HepG2 (cell line): ENCODE results near the gene PPP1R1A. TPM values are rescaled to one million over a fixed set of nuclear protein-coding genes. Genes with fewer than 3 reads are reported as not detected.

Experiments
- ATAC-seq: fragments of 200-7000 bp; cut with Tn5 transposase; 3 replicates; pipeline ENCODE4 v1.9.1; 2020; ENCODE audit warnings: mild to moderate bottlenecking, moderate library complexity
- BruUV-seq: library from RNA; stranded (reverse); fragments of 400-500 nt; replicated peaks from 2 replicates; lab custom pipeline; 2021; lab: Mats Ljungman, UMichigan
- CTCF ChIA-PET: fragments of 300-600 bp; formaldehyde crosslinking; extraction: SDS; loops from one replicate; lab custom pipeline; 2021; ENCODE audit warnings: low total read pairs, inconsistent platforms, low intra/inter-chr PET ratio; lab: Yijun Ruan, JAX
- POLR2A ChIA-PET: fragments of 350-600 bp; sonication (Branson Sonifier 250); formaldehyde crosslinking; loops from one replicate; lab custom pipeline; 2020; ENCODE audit warnings: antibody characterized with exemption, inconsistent platforms; lab: Yijun Ruan, JAX
- DNase-seq: peaks from one replicate; pipeline ENCODE4 v3.0.0-alpha.2; 2015; ENCODE audit warnings: low spot score
- FAIRE-seq: peaks from 3 replicates; lab custom pipeline; 2011; peaks lifted over from hg19 to GRCh38; lab: Jason Lieb, UNC
- H2AFZ ChIP-seq: one replicate; pipeline ENCODE4 v1.6.1; 2011; ENCODE audit warnings: low read length, inconsistent platforms
- H3K27ac ChIP-seq: fragments of 300-600 bp; 3 replicates; pipeline ENCODE4 v1.8.0; 2011; ENCODE audit warnings: mixed run types, mild to moderate bottlenecking, mixed read lengths, low read length, inconsistent platforms; ENCODE audit not compliant: insufficient read depth; ENCODE audit errors: extremely low read length
- H3K27me3 ChIP-seq, 2 experiments: fragments of 200-600 bp in 1 of 2; 2 replicates in 1 of 2; 3 replicates in 1 of 2; pipeline versions ENCODE4 v1.6.0 to v1.8.0; 2011; ENCODE audit warnings: low read length in 2 of 2, mild to moderate bottlenecking in 2 of 2, moderate library complexity in 2 of 2, inconsistent platforms in 1 of 2; ENCODE audit not compliant: insufficient read depth in 2 of 2, control insufficient read depth in 1 of 2
- H3K36me3 ChIP-seq, 2 experiments: fragments of 200-600 bp in 1 of 2; replicated peaks in 1 of 2; 2 replicates in 1 of 2; 3 replicates in 1 of 2; pipeline versions ENCODE4 v1.5.1 to v1.8.0; 2011; ENCODE audit warnings: low read length in 2 of 2, inconsistent platforms in 1 of 2; ENCODE audit not compliant: insufficient read depth in 2 of 2, control insufficient read depth in 1 of 2
- H3K4me1 ChIP-seq: 2 replicates; pipeline ENCODE4 v1.5.1; 2012; ENCODE audit warnings: low read length, inconsistent platforms; ENCODE audit not compliant: insufficient read depth
- H3K4me2 ChIP-seq: 2 replicates; pipeline ENCODE4 v1.6.0; 2011; ENCODE audit warnings: low read depth, low read length, inconsistent platforms
- H3K4me3 ChIP-seq, 3 experiments: fragments of 200-600 bp in 1 of 3; sonication (generic), shearing (Covaris generic) in 1 of 3; replicated peaks in 1 of 3; 2 replicates each; pipeline ENCODE4 v1.5.1; 2011 to 2016; ENCODE audit warnings: low read length in 3 of 3, inconsistent platforms in 2 of 3, low read depth in 2 of 3, mild to moderate bottlenecking in 2 of 3, control low read depth in 1 of 3, mixed read lengths in 1 of 3; ENCODE audit not compliant: insufficient read depth in 1 of 3
- H3K79me2 ChIP-seq: one replicate; pipeline ENCODE4 v1.6.1; 2011; ENCODE audit warnings: low read length, inconsistent platforms; ENCODE audit not compliant: insufficient read depth
- H3K9ac ChIP-seq: 2 replicates; pipeline ENCODE4 v1.6.0; 2011; ENCODE audit warnings: mild to moderate bottlenecking, low read depth, low read length, inconsistent platforms; ENCODE audit not compliant: insufficient read depth
- H3K9me3 ChIP-seq: 2 replicates; pipeline ENCODE4 v1.5.1; 2012; ENCODE audit warnings: mild to moderate bottlenecking, low read length
- H4K20me1 ChIP-seq: 2 replicates; pipeline ENCODE4 v1.6.0; 2011; ENCODE audit warnings: inconsistent platforms, mild to moderate bottlenecking, low read length, moderate library complexity; ENCODE audit not compliant: insufficient read depth
- FOXK1 ChIP-seq: sonication (generic); formaldehyde crosslinking; IDR thresholded peaks from 2 replicates; pipeline ENCODE4 v1.4.0; 2020; ENCODE audit warnings: low read depth, missing genetic modification reagents, borderline replicate concordance
- FOXM1 ChIP-seq: sonication (generic); formaldehyde crosslinking; IDR thresholded peaks from 2 replicates; pipeline ENCODE4 v1.5.0; 2020; ENCODE audit warnings: missing genetic modification reagents
- GATAD2A ChIP-seq: IDR thresholded peaks from 2 replicates; pipeline ENCODE4 v1.6.1; 2016
- RAD21 ChIP-seq: fragments of 450-650 bp; formaldehyde crosslinking; IDR thresholded peaks from 2 replicates; pipeline ENCODE4 v1.5.0; 2020; ENCODE audit warnings: mild to moderate bottlenecking
- RARG ChIP-seq: sonication (generic); formaldehyde crosslinking; IDR thresholded peaks from 2 replicates; pipeline ENCODE4 v1.4.0; 2020; ENCODE audit warnings: low read depth, mild to moderate bottlenecking, missing genetic modification reagents
- SMC3 ChIP-seq: IDR thresholded peaks from 2 replicates; pipeline ENCODE4 v1.6.1; 2011; ENCODE audit warnings: low read length, improper control_type of control experiment
- STAG1 ChIP-seq: sonication (generic); formaldehyde crosslinking; IDR thresholded peaks from 2 replicates; pipeline ENCODE4 v1.4.0; 2020; ENCODE audit warnings: missing genetic modification reagents
- XRCC5 ChIP-seq: fragments of 200-400 bp; formaldehyde crosslinking; optimal IDR thresholded peaks from 2 replicates; pipeline ENCODE3; 2017; ENCODE audit warnings: mild to moderate bottlenecking, low read length
- ZFX ChIP-seq: sonication (generic); formaldehyde crosslinking; IDR thresholded peaks from 2 replicates; pipeline ENCODE4 v1.4.0; 2020; ENCODE audit warnings: mild to moderate bottlenecking, low read depth, missing genetic modification reagents, moderate library complexity
- ZFY ChIP-seq: sonication (generic); formaldehyde crosslinking; IDR thresholded peaks from 2 replicates; pipeline ENCODE4 v1.4.0; 2020; ENCODE audit warnings: missing genetic modification reagents
- ZNF331 ChIP-seq: sonication (generic); formaldehyde crosslinking; IDR thresholded peaks from 2 replicates; pipeline ENCODE4 v1.4.0; 2020; ENCODE audit warnings: missing genetic modification reagents
- ZNF44 ChIP-seq: sonication (generic); formaldehyde crosslinking; IDR thresholded peaks from 2 replicates; pipeline ENCODE4 v1.5.1; 2020; ENCODE audit warnings: mild to moderate bottlenecking, missing genetic modification reagents
- WGBS: methylation state at CpG from one replicate; pipeline ENCODE4 v1.1.6; 2017; ENCODE audit warnings: low lambda C conversion rate; 5-methylcytosine and 5-hydroxymethylcytosine counted together
- in situ Hi-C: cut with HindIII; loops from 2 replicates; pipeline ENCODE4 v1.10.0; 2017; ENCODE audit warnings: low pct_unique_long_range_greater_than_20kb; ENCODE audit not compliant: extremely low pct_ligation_motif_present
- intact Hi-C: fragments of 100-400 bp; cut with micrococcal nuclease; formaldehyde crosslinking; loops from one replicate; pipeline ENCODE4 v1.10.0; 2022; ENCODE audit not compliant: unreplicated experiment
- polyA plus RNA-seq, 8 experiments: library from polyadenylated mRNA; depleted of rRNA in 3 of 8; stranded (reverse) in 7 of 8; unstranded in 1 of 8; fragments of >200 nt; fragmentation: Illumina TruSeq in 4 of 8; extraction: Trizol in 4 of 8; gene quantifications; 2 replicates each; pipeline versions ENCODE4 v1.2.1 to v1.2.3, GENCODE V29; 2011 to 2016; ENCODE audit warnings: low read depth in 4 of 8, missing spikeins in 1 of 8, mixed read lengths in 1 of 8; ENCODE audit not compliant: insufficient read depth in 1 of 8
- total RNA-seq, 5 experiments: library from RNA; depleted of rRNA; stranded (reverse); fragments of >200 nt; fragmentation: Illumina TruSeq; extraction: Trizol; gene quantifications; 2 replicates each; pipeline ENCODE4 v1.2.3, GENCODE V29; 2016; ENCODE audit warnings: low read depth in 1 of 5
- TF ChIP-seq, protein P1 (sequence below): sonication (generic); formaldehyde crosslinking; IDR thresholded peaks from 2 replicates; pipeline ENCODE4 v1.5.0; 2020; ENCODE audit warnings: missing genetic modification reagents
- TF ChIP-seq, protein P2 (sequence below): sonication (generic); formaldehyde crosslinking; IDR thresholded peaks from 2 replicates; pipeline ENCODE4 v1.5.1; 2020; ENCODE audit warnings: mild to moderate bottlenecking, moderate library complexity, missing genetic modification reagents
- TF ChIP-seq, protein P3 (sequence below), 2 experiments: sonication (generic) in 1 of 2; formaldehyde crosslinking in 1 of 2; IDR thresholded peaks; 2 replicates each; pipeline versions ENCODE4 v1.4.0 to v1.6.1; 2018 to 2020; ENCODE audit warnings: missing genetic modification reagents in 2 of 2, borderline replicate concordance in 1 of 2, low read depth in 1 of 2, mild to moderate bottlenecking in 1 of 2, missing biosample characterization in 1 of 2
- TF ChIP-seq, protein P4 (sequence below): sonication (generic); IDR thresholded peaks from 2 replicates; pipeline ENCODE4 v1.6.1; 2016; ENCODE audit warnings: low read depth, borderline replicate concordance
- TF ChIP-seq, protein P5 (sequence below): sonication (generic); formaldehyde crosslinking; IDR thresholded peaks from 2 replicates; pipeline ENCODE4 v1.5.0; 2020; ENCODE audit warnings: mild to moderate bottlenecking, missing genetic modification reagents, moderate library complexity

Gene PPP1R1A
- total and polyA plus RNA-seq, 2 of the 13 experiments (the other 11 are each of a cell fraction or from before 2014, with no cell fraction given), result 0.20 TPM; not detected in 1

DNA sequence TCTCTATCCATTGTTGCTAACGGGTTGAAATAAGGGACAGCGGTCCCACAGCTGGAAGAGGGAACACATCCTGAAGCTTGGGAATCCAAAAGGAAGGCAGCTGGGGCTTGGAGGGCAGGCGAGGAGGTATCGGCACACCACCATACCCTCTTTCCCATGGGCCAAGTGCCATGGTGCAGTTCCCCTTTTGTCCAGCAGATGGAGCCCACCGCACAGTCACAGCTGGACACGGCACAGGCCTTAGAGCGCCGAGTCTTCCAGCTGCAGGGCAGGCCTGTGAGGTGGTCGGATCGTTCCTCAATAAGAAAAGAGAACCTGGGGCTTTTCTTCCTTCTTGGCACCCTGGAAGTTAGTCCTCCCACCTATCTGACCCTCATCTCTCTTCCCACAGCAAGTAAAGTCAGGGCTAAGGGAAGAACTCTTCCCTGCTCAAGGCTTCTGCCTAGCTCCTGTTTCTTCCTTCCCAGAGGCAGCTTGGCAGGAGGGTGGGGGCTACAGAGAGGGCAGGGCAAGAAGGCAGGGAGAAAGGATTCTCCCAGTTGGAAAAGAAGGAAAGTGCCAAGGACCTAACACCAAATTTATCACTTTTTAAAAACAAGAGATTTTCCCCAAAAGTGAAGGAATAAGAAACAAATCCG, 8.6 kb downstream of the PPP1R1A start:
- Histone ChIP-seq H3K9ac (no peak overlapping the region), H3K27me3 (peaks cover 0 to 58% of the 10 kb centered on the region in 2 experiments; a peak in 3 of 5 replicates), H3K4me2 (no peak overlapping the region), H3K4me3 (no peak overlapping the region), H3K36me3 (no peaks in the 10 kb centered on the region), H3K9me3 (no peaks in the 10 kb centered on the region), H3K4me1 (no peaks in the 10 kb centered on the region), H3K27ac (no peak overlapping the region), H4K20me1 (0 out of 2 replicates have a peak, but pooled peaks cover 2% of the 10 kb centered on the region), H3K79me2 (no peaks in the 10 kb centered on the region), H2AFZ (no peak overlapping the region)
- BruUV-seq, result no TSS peak
- WGBS, result 11% methylated on average over 8 of the region's 11 CpGs
- CTCF ChIA-PET, result interaction anchor here (1.3 to 1.5 kb wide), 2 partner anchors 17 to 24 kb away, joined by 3 to 8 read pairs; no protein-coding TSS in a partner anchor
- POLR2A ChIA-PET, result no interaction called here
- DNase-seq, result peak; percentile 49
- in situ Hi-C loops (no loop called here), intact Hi-C loops (loop anchor here (2.0 kb wide), 1 partner anchor 17 kb away; no protein-coding TSS in a partner anchor)
- FAIRE-seq, result peak; percentile 74
- peak; percentile 97 for ATAC-seq
- peak; percentile 63; the same call in 1 of the 2 replicates for TF ChIP-seq RAD21 (CRISPR knock-in tag)
- peak; percentile 77 for TF ChIP-seq XRCC5
- TF ChIP-seq, protein P1, sequence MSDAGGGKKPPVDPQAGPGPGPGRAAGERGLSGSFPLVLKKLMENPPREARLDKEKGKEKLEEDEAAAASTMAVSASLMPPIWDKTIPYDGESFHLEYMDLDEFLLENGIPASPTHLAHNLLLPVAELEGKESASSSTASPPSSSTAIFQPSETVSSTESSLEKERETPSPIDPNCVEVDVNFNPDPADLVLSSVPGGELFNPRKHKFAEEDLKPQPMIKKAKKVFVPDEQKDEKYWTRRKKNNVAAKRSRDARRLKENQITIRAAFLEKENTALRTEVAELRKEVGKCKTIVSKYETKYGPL (CRISPR knock-in tag), result no peak
- TF ChIP-seq, protein P2, sequence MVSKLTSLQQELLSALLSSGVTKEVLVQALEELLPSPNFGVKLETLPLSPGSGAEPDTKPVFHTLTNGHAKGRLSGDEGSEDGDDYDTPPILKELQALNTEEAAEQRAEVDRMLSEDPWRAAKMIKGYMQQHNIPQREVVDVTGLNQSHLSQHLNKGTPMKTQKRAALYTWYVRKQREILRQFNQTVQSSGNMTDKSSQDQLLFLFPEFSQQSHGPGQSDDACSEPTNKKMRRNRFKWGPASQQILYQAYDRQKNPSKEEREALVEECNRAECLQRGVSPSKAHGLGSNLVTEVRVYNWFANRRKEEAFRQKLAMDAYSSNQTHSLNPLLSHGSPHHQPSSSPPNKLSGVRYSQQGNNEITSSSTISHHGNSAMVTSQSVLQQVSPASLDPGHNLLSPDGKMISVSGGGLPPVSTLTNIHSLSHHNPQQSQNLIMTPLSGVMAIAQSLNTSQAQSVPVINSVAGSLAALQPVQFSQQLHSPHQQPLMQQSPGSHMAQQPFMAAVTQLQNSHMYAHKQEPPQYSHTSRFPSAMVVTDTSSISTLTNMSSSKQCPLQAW, result 0 out of 2 replicates have a peak, but pooled peaks have one; percentile 22
- TF ChIP-seq SMC3, result peak; percentile 13; the same call in 1 of the 2 replicates
- peak; percentile 14; the same call in 1 of the 2 replicates for TF ChIP-seq ZNF331 (CRISPR knock-in tag)
- TF ChIP-seq ZFX (CRISPR knock-in tag), result peak; percentile 62
- TF ChIP-seq, protein P3, sequence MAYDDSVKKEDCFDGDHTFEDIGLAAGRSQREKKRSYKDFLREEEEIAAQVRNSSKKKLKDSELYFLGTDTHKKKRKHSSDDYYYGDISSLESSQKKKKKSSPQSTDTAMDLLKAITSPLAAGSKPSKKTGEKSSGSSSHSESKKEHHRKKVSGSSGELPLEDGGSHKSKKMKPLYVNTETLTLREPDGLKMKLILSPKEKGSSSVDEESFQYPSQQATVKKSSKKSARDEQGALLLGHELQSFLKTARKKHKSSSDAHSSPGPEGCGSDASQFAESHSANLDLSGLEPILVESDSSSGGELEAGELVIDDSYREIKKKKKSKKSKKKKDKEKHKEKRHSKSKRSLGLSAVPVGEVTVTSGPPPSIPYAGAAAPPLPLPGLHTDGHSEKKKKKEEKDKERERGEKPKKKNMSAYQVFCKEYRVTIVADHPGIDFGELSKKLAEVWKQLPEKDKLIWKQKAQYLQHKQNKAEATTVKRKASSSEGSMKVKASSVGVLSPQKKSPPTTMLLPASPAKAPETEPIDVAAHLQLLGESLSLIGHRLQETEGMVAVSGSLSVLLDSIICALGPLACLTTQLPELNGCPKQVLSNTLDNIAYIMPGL (CRISPR knock-in tag; IDR thresholded peaks at IDR 0.05; ENCODE audit: borderline replicate concordance in 1 of 2, low read depth in 1 of 2), result 0 out of 4 replicates have a peak, but pooled peaks of 1 of the 2 experiments have one; percentile 25
- no peak for TF ChIP-seq RARG (CRISPR knock-in tag)
- no peak for TF ChIP-seq ZNF44
- TF ChIP-seq, protein P4, sequence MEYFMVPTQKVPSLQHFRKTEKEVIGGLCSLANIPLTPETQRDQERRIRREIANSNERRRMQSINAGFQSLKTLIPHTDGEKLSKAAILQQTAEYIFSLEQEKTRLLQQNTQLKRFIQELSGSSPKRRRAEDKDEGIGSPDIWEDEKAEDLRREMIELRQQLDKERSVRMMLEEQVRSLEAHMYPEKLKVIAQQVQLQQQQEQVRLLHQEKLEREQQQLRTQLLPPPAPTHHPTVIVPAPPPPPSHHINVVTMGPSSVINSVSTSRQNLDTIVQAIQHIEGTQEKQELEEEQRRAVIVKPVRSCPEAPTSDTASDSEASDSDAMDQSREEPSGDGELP, result peak; percentile 78; the same call in 1 of the 2 replicates
- TF ChIP-seq STAG1 (CRISPR knock-in tag), result peak; percentile 71
- peak; percentile 41; the same call in 1 of the 2 replicates for TF ChIP-seq ZFY
- no peak for TF ChIP-seq FOXM1
- TF ChIP-seq, protein P5, sequence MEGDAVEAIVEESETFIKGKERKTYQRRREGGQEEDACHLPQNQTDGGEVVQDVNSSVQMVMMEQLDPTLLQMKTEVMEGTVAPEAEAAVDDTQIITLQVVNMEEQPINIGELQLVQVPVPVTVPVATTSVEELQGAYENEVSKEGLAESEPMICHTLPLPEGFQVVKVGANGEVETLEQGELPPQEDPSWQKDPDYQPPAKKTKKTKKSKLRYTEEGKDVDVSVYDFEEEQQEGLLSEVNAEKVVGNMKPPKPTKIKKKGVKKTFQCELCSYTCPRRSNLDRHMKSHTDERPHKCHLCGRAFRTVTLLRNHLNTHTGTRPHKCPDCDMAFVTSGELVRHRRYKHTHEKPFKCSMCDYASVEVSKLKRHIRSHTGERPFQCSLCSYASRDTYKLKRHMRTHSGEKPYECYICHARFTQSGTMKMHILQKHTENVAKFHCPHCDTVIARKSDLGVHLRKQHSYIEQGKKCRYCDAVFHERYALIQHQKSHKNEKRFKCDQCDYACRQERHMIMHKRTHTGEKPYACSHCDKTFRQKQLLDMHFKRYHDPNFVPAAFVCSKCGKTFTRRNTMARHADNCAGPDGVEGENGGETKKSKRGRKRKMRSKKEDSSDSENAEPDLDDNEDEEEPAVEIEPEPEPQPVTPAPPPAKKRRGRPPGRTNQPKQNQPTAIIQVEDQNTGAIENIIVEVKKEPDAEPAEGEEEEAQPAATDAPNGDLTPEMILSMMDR (CRISPR knock-in tag), result peak; percentile 95
- no peak for TF ChIP-seq GATAD2A (CRISPR knock-in tag)
- TF ChIP-seq FOXK1, result no peak
